Suppressor macrophage treated with lipopolysaccharide for 4 hours (primary cell): ENCODE results near the gene CSRNP3.
"Not testable (repeated sequence)": the region's sequence is repeated elsewhere in the genome, so short reads cannot be mapped to it uniquely, and the experiment has no call there.

Source experiments
- DNase-seq: peaks from one replicate; pipeline ENCODE4 v3.0.0-alpha.2; 2020

The CSRNP3 gene

DNA sequence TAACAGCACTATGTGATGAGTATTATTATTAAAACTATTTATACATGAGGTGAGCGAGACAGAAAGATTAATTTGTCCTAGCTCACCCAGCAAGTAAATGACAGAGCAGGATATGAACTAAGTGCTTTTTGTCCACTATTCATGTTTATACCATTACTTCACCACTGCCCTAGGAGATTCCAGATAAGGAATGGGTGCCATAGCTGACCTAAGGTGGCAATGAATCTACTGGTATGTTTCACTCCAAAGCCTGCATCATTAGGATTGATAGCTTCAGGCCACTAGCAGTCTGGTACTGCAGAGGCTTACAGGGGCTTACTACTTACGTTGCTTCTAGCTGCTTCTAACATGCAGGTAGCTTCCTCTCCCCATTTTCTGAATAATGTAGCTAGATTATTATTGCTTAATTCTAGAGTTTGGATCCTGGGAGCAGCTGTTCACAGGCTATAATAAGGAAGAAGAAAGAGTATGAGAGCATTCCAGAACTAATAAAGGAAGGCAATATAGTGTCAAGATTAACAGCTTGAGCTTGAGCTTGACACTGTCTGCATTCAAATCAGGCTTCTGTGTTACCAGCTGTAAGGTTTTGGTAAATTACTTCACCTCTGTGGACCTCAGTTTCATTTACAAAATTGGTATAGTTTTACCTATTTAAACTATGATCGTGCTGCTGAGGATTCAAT is 170.9 kb downstream of the CSRNP3 start:
- no peak for DNase-seq

DNA sequence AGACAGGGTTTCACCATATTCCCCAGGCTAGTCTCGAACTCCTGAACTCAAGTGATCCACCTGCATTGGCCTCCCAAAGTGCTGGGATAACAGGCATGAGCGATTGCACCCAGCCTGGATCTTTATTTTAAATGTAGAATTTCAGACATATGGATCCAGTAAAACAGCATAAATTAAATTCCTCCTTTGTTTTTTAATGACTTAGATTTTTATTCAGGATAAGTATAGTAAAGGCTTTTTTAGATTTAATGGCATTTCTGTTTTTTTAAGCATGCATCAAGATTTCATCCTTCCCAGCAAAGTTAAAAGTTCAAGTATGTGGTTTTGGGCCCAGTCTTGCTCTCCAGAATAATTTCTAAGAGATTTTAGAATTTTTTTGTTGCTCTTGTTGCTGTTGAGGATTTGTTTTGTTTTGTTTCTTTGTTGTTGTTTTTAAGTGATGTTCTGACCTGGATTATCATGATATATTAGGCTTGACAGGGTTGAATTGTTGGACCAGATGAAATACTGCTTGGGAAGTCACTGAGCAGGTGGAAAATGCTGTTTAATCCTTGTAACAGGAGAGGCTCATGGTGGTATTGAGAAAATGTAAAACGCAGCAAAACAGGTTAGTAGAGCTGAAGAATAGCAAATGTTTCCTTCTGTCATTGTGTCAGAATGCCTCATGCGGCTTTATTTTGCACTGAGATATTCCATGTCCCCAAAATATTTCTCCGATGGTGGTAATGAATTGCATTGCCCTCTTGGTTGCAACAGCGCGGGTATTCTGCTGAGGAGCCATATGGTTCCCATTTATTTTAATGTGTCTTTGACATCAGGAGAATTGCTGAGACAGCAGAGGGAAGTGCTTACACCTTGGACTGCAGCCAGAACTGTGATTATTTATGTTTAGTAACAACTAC is 176.7 kb downstream of the CSRNP3 start:
- DNase-seq = no peak

DNA sequence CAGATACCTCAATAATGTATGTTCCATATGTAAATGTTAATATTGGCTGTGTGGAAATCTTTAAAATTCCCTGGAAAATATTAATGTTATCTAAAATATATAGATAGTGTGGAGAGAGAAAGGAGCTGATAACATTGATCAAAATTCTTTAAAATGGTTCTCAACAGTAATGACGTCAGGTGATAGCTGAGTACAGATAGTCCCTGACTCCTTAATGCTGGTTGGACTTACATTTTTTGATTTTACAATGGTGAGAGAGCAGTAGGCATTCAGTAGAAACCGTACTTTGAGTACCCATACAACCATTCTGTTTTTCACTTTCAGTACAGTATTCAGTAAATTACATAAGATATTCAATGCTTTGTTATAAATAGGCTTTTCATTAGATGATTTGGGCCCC is 177.9 kb downstream of the CSRNP3 start:
- DNase-seq = no peak

DNA sequence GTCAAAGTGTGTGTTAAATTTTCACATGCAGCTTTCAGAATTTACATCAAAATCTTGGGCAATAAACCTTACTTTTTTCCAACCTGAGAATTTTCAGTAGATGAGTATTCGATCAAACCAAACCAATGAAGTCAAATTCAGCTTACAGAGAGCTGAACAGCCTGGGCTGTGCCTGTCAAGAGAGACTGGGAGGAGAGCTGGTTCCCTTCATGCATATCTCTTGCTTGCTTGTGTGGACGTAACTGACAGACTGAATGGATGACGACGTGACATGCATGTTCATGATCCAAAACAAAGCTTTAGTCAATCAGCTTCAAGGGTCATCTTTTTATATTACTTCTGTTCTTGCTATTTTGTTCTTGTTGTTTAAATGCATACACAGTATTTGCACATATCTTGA is 179.3 kb downstream of the CSRNP3 start:
- DNase-seq = no peak

DNA sequence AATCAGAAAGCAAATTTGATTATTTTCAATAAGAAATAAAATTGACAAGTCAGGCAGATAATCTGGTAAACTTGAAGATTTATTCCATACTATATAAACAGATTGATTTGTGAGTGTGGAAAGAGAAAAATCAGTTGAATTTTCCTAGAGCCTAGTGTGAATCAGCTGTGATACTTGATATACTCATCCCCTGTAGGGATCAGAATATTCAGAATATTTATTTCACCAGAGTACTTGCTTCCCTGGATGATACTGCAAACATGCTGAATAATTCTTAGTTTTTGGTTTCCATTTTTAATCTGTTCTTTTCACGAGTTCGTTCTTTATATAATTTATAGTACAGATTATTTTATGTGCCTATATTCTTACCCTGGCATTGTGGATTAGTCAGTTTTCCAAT is 181.7 kb downstream of the CSRNP3 start:
- no peak for DNase-seq

DNA sequence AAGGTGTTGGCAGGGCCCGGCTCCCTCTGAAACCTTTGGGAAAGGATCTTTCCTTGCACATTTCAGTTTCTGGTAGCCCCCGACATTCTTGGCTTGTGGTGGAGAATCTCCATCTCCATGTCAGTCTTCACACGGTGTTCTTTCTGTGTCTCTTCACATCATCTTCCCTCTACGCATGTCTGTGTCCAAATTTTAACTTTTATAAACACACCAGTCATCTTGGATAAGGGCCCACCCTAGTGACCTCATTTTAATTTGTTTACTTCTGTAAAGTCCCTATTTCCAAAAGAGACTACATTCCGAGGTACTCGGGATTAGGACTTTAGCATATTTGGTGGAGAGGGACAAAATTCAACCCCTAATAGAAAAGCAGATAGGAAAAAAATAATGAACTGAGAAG is 186.2 kb downstream of the CSRNP3 start:
- no peak for DNase-seq

DNA sequence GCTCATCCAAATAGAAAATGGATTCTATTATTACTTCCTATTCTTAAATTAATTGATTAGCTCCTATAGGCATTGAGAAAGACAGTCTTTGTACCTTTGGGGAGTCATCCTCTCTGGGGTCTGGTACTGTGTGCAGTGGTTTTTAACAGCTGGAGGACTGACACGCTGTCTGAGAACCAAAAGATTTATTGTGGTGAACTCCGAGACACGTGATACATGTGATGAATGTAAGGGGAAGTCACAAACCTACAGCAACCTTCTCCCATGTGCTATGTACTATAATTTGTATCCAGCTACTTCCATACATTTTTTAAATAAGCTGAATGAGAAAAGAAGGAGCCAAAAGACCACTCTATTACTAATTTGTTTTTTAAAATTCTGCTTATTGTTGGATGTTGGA is 190.9 kb downstream of the CSRNP3 start:
- no peak for DNase-seq

DNA sequence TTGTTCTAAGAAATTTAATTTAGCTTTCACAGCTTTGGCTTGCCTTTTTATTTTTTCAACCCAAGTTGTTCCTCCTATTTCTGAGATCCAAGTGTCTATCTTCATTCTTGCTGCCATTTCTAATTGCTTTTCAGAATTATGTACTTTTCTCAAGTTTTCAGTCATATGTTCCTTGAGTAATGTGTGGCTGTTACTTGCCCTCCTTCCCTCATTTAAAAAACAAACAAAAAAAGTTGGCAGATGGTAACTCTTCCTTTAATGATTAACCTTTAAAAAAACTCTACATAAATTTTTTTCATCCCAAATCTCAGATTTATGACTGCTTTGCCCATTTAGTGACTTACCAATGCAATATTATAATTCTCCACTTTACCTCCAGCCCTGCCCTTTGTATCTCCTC is 193.2 kb downstream of the CSRNP3 start:
- DNase-seq = no peak

DNA sequence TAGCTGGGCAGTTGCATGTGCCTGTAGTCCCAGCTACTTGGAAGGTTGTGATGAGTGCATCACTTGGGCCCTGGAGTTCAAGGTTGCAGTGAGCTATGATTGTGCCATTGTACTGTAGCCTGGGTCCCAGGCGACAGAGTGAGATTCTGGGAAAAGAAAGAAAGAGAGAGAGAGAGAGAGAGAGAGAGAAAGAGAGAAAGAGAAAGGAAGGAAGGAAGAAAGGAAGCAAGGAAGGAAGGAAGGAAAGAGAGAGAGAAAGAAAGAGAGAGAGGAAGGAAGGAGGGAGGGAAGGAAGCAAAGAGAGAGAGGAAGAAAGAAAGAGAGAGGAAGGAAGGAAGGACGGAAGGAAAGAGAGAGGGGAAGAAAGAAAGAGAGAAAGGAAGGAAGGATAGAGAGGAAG is 196.1 kb downstream of the CSRNP3 start:
- no peak for DNase-seq

DNA sequence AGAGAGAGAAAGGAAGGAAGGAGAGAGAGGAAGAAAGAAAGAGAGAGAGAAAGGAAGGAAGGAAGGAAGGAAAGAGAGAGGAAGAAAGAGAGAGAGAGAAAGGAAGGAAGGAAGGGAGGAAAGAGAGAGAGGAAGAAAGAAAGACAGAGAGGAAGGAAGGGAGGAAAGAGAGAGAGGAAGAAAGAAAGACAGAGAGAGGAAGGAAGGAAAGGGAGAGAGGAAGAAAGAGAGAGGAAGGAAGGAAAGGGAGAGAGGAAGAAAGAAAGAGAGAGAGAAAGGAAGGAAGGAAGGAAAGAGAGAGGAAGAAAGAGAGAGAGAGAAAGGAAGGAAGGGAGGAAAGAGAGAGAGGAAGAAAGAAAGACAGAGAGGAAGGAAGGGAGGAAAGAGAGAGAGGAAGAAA is 196.6 kb downstream of the CSRNP3 start:
- not testable (repeated sequence) for DNase-seq

DNA sequence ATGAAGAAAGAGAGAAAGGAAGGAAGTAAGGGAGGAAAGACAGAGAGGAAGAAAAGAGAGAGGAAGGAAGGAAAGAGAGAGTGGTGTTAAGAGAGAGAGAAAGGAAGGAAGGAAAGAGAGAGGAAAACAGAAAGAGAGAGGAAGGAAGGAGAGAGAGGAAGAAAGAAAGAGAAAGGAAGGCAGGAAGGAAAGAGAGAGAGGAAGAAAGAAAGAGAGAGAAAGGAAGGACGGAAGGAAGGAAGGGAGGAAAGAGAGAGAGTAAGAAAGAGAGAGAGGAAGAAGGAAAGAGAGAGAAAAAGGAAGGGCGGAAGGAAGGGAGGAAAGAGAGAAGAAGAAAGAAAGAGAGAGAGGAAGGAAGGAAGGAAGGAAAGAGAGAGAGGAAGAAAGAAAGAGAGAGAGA is 197.1 kb downstream of the CSRNP3 start:
- no peak for DNase-seq

DNA sequence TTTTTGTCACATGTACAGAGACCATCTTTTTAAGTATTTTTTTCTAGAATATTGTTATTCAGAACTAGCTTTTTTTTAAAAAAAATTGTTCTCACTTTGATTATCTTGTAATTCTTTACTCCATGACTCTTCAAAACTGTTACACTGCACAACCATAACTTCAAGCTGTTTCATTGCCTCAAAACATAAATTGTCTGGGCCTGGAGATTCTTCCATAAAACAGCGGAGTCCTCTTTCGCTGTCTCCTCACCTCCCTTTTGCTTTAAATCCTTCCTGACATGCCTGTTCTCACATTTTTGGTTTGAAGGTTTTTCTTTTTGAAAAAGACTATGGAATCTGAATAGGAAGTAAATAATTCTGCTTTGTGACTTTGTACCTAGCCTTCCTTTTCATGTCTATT is 197.9 kb downstream of the CSRNP3 start:
- DNase-seq = no peak

DNA sequence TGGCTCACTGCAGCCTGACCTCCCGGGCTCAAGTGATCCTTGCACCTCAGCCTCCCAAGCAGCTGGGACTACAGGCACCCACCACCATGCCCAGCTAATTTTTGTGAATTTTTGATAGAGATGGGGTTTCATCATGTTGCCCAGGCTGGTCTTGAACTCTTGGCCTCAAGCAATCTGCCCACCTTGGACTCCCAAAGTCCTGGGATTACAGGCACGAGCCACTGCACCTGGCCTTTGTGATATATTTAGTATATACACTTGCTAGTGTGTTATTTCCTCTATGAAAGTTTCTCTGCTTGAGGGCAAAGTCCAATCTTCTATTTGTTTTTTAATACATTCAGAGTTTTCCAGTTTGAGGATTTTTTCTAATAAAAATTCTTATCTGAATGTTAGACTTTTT is 205.3 kb downstream of the CSRNP3 start:
- no peak for DNase-seq

DNA sequence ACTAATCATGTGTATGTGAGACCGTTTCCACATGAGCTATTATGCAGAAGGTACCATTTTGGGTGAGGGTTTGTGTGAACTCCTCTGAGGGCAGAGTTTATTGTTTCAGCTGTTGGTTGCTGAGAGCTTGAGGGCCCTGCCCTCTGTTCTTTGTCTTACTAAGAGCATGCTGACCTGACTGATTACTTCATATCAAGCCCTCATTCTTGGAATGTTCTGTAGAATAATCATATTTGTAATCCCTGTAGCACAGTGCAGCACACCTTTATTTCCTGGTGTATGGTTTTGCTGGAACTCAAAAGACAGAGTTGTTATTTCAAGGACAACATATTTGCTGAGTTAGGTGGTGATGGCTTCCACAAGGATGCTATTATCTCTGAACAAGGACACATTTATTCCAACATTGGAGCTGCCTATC is 206.1 kb downstream of the CSRNP3 start:
- no peak for DNase-seq

DNA sequence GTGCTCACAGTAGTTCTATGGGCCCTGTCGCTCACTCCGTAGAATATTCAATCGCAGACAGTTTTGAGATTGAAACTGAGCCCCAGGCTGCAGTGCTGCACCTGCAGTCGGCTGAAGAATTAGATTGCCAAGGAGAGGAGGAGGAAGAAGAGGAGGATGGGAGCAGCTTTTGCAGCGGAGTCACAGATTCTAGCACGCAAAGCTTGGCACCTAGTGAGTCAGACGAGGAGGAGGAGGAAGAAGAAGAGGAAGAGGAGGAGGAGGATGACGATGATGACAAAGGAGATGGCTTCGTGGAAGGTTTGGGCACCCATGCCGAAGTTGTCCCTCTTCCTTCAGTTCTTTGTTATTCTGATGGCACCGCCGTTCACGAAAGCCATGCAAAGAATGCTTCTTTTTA is 209.4 kb downstream of the CSRNP3 start:
- DNase-seq = no peak

DNA sequence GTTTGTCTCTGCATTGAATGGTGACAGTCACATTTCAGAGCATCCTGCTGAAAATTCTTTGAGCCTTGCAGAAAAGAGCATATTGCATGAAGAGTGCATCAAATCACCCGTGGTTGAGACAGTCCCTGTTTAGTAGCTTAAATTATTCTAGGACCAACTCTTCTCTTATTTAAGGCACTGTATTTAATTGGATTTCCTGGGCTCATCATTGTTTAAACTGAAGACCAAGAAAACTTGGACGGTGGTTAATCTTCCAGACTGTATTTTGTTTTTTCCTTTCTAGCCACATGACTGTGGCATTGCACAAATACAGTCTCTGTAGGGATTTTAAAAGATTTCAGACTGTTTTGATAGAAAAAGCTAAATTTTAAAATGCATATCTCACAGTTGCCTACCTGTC is 210.1 kb downstream of the CSRNP3 start:
- no peak for DNase-seq

DNA sequence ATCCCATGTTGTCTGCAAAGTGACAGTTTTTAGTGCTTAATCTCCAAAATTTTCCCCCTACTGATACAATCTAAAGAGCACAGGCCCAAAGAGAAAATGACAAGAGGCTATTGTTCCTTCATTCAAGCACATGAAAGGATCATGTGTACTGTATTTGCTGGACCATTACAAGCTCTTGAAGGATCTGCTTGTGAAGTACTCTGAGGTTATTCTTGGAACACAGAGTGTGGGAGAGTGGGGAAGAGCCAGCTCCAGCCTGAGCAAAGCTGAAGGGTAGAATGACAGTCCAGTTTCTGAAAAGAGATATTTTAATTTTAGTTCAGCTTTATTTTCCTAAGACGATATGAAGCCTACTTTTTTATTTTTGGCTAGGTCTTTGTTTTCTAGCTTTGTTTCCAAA is 212.3 kb downstream of the CSRNP3 start:
- no peak for DNase-seq

DNA sequence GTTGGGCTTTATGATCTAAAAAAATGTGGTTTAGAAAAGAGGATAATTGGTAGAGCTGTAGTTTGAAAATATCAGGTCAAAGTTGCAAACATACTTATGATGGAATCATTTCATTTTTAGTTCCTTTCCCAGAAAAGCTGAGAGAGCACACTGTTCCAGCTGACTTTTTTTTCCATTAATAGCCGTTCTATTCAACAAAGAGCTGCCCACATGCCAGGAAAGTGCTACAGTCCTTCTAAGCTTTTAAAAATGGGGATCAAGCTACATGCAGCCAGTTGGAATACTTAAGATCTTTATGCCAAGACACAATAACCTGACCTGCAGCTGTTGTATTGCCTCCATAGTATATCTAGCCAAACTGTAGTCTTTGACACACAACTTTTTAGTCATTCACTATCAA is 213.0 kb downstream of the CSRNP3 start:
- no peak for DNase-seq

DNA sequence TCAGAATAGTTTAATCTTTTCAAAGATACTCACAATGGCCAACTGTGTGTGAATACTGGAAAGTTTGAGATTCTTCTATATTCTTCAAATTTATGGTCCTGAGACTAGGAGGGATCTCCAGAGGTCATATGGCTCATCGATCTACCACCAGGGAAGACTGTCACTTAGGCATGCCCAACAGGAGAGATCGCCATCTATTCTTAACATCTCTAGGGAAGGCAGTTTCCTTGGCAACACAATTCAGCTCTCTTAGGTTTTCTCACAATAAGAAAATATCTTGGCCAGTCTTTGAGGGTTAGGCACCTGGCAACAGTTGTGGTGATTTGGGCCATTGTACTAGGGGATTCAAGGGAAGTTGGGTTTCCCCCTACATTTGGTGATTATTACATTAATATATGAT is 217.3 kb downstream of the CSRNP3 start:
- DNase-seq = no peak

DNA sequence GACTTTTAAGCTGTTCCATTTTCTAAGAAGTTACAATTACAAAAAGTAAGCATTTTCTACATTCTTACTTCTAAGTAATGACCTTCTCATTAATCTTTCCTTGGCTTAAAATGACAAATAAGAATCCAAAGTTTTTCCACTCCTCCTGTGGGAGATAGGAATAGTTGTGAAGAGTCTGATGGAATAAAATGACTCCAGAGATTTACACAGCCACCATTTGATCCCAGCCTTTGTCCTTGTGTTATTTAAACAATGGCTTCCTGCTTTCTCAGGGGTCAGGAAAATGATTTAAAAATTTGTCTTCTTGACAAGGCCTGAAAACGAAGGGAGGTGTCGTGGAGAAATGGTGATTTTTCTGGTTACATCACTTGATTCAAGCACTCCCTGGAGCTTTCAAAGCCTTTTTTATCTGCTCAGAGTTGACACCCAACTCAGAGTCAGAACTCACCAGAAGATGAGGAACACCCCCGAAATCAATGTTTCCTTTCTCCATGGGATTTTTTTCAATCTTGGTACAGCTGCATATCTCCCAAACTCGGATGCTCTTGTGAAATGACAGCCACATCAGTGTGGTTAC is 218.0 kb downstream of the CSRNP3 start:
- DNase-seq = no peak

DNA sequence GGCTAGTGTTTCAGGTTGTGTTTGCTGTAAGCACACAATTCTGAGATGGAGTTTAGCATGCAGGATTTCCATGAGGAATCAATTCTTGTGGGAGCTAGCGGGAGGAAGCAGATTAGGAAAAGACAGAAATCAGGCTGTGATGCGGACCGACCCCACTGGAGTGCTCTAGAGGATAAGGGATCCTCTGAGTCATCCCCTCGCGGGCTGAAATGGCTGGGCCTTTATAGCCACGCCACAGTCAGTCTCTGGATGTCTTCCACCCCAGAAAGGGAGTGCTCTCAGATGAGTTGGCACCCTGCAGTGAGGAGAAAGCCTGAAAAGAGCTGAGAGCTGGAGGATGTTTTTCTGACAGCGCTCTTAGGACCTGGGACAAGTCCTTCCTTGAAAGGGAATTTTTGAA is 222.1 kb downstream of the CSRNP3 start:
- DNase-seq = no peak

DNA sequence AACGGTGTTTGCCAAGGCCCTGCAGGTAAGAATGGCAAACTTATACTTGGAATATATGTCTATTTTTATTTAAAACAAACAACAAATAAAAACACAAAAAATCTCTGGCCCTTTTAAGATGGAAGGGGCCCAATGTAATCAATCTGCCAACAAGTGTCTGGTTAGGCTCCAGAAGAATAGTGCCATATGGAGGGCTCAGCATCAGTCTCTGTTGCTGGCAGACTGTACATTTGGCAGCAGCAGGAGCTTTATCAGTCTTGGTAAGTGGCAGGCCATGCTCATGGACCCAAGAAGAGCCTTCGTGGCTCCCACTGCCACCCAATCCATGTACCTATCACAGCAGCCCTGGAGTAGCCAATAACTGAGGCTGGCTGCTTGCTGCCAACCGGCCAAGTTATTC is 223.4 kb downstream of the CSRNP3 start:
- no peak for DNase-seq

DNA sequence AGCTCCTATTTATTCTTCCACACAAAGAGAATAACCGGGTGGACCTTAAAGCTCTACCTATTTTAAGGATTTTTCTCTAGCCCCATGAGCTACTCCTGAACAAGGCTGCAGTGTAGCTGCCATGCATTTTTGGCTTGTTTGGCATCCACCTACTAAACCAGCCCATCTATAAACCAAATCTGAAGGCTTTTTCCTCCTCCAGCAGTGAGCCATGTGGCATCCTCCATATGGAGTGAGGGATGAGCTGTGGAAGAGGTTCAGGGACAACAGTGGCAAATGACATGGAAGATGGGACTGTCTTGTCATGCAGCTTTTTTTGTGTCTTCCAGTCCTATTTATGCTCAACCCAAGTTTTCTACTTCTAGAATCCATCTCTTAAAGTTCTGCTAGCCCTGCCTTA is 224.3 kb downstream of the CSRNP3 start:
- DNase-seq = no peak

DNA sequence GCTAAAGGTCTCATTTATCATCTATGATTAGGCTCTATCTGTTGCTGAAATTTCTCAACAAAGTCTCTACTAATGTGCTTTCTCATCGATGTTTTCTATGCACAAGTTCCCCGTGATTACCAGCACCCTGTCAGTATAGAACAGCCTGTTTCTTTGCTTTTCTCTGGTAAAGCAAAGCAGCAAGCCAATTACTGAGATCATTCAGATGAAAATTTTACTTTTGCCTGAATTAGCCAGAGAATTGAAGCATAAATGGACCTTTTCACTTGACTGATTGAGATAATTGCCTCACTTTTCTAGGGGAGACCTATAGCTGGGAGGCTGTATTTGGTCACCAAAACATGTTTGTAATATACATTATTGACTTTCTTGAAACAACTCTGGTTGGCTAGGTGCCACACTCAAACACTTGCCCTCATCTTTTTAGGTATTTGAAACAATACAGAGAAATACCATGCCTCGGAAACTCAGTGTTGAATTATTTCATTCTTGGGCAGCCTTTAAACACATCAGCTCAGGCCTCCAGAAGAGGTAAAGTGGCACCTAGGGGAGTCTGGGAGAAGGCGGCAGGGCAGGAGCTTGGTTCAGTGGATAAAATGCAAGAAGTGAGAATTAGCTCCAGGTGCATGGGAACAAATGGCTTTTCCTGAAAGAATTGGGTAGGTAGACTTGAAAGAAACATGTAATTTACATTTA is 228.4 kb downstream of the CSRNP3 start:
- DNase-seq = no peak
